Fibroblast of villous mesenchyme (primary cell): ENCODE measurements around the gene COG7. TPM values are rescaled to one million over a fixed set of nuclear protein-coding genes. Genes with fewer than 3 reads are reported as not detected.

Source experiments
- DNase-seq: peaks from one replicate; pipeline ENCODE4 v3.0.0-alpha.2; 2010; ENCODE audit warnings: low read depth
- H3K4me3 ChIP-seq: 2 replicates; pipeline ENCODE4 v1.5.1; 2011; ENCODE audit warnings: low read depth, mild to moderate bottlenecking, low read length
- total RNA-seq: library from RNA; depleted of rRNA; stranded (reverse); fragments of >200 nt; gene quantifications from 2 replicates; pipeline ENCODE4 v1.2.3, GENCODE V29; 2012
- TF ChIP-seq, protein P1 (sequence below): IDR thresholded peaks from 2 replicates; pipeline ENCODE4 v1.5.1; 2012; ENCODE audit warnings: low read depth, mild to moderate bottlenecking, low read length; ENCODE audit not compliant: insufficient read depth

Gene COG7
- total RNA-seq, 1 donor, result 29.4 TPM

DNA sequence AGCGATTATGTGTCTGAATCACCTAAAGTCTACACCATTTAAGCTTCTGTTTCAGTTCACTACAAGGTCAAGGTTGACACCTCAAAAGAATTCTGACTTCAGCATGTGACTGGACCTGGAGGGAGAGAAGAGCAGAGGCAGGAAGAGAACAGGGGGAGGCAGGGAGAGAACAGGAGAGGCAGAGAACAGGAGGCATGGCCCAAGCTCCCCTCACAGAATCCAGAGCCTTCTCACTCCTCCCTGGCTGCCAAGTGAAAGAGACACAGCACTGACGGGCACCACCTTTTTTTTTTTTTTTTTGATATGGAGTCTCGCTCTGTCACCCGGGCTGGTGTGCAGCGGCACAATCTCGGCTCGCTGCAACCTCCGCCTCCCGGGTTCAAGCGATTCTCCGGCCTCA, 45.9 kb upstream of the COG7 start:
- no peak for DNase-seq
- TF ChIP-seq, protein P1, sequence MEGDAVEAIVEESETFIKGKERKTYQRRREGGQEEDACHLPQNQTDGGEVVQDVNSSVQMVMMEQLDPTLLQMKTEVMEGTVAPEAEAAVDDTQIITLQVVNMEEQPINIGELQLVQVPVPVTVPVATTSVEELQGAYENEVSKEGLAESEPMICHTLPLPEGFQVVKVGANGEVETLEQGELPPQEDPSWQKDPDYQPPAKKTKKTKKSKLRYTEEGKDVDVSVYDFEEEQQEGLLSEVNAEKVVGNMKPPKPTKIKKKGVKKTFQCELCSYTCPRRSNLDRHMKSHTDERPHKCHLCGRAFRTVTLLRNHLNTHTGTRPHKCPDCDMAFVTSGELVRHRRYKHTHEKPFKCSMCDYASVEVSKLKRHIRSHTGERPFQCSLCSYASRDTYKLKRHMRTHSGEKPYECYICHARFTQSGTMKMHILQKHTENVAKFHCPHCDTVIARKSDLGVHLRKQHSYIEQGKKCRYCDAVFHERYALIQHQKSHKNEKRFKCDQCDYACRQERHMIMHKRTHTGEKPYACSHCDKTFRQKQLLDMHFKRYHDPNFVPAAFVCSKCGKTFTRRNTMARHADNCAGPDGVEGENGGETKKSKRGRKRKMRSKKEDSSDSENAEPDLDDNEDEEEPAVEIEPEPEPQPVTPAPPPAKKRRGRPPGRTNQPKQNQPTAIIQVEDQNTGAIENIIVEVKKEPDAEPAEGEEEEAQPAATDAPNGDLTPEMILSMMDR, result no peak
- H3K4me3 ChIP-seq, result no peak overlapping the region

DNA sequence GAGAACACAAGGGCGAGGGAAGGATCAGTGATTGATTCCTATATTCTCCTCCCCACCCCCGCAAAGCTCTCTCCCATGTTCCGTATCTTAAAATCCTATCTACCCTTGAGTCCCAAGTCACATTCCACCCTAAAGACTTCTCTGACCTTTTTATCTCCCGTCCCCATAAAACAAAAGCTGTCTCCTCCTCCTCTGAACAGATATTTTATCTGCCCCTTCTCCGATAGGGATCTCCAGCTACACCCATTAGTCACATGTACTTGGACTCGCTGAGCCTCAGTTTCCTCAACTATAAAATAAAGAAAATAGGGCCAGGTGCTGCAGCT, 44.5 kb upstream of the COG7 start:
- H3K4me3 ChIP-seq, result peak overlapping the region; percentile 1
- TF ChIP-seq, protein P1, result no peak
- DNase-seq, result no peak

DNA sequence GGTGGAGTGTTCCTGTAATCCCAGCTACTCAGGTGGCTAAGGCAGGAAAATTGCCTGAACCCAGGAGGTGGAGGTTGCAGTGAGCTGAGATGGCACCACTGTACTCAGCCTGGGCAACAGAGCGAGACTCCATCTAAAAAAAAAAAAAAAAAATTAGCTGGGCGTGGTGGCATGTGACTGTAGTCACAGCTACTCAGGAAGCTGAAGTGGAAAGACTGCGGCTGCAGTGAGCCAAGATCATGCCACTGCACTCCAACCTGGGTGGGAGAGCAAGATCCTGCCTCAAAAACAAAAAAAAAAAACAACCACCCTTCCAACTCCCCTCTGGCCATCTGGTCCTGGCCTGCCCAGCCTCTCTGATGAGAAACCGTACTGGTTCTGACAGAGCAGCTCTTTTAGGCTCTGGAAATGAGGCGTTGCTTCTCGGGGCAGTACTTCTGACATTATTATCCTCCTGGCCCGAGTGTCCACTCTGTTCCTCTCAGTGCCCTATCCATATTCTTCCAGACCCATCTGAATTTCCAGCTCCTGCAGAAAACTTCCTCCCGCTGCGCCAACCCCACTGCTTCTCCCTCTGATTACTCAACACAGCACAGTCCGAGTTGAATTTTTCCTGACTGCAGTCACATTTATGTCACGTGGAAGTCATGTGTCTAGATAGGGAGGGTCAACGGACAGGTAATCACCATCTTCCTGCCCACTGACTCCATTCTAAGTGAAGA, 44.0 kb upstream of the COG7 start:
- H3K4me3 ChIP-seq, result peak overlapping the region; percentile 1
- DNase-seq, result peak; percentile 80
- TF ChIP-seq, protein P1, result no peak

DNA sequence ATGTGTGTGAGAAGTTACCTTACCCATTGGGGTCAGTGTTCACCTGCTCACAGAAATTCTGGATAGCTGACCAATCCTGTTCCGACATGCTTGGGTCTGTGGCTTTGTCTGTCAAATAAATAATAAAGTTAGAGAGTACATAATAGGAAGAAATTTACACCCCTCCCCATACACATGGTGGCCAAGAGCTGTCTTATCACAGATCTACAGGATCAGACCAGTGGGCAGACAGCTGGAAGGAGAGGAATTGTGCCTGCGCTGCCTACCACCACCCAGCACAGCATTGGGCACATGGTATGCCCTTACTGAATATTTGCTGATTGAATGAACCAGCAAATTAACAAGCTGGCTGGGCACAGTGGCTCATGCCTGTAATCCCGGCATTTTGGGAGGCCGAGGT, 42.7 kb upstream of the COG7 start:
- H3K4me3 ChIP-seq, result no peak overlapping the region
- no peak for DNase-seq
- TF ChIP-seq, protein P1, result no peak

DNA sequence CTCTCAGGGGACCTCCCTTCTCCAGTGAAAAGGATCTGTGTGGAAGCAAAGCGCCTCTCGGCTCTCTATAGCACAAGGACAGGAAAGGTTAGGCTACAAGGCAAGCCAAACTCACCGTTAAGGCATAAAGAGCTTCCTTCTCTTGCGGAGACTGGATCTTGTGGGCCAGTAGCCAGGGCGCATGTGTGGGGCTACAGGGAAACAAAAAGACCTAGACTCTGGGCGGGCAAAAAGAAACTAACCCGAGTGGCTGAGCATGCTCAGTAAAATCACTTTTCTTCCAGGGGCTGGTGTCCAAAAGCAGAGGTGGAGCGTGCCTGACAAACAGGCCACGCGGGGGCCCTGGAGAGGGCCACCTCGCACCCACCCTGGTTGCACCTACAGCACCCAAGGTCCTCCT, 41.2 kb upstream of the COG7 start:
- DNase-seq, result no peak
- H3K4me3 ChIP-seq, result no peak overlapping the region
- TF ChIP-seq, protein P1, result no peak

DNA sequence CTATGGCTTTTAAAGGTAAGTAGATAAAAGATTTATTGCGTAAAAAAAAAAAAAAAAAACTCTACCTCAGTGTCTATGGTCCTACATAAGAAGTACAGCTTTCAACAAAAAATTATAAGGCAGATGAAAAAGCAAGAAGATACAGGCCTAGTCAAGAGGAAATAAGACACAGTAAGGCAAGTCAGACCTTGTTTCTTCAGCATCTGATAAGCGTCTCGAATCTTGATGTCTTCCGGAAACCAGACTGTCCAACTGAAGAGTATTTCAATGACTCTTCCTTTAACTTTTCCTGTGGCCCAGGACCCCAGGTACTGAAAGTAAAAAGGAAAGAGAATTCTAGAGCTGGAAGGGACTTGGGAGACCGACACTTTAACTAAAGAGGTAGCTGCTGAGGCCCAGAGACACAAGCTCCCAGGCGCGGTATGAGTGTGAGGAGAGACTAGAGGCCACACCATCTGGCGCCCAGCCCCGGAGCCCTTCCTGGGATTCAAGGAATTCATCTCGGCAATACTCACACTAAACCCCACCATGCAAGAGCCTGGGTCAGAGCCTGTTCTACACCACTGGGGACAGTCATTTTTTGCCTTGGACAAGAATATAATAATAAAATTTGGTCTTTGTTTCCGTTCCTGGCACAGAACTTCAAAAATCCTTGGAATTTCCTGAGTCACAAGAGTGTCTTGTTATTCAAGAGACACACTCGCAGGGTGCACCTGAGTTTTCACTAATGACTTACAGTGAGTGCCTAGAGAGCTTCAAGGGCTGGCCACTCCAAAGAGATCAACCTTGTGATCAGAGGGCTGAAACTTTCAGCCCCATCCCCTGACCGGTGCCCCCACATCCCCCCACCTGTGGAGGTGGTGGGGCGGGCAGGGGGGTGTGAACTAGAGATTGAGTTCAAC, 38.8 kb upstream of the COG7 start:
- TF ChIP-seq, protein P1, result no peak
- DNase-seq, result no peak
- no peak overlapping the region for H3K4me3 ChIP-seq
